ENCODE measurements around the gene DUSP7. TPM values are rescaled to one million over a fixed set of nuclear protein-coding genes. Genes with fewer than 3 reads are reported as not detected.
A peak's percentile ranks its signal among the peaks of the same experiment; 100 is the strongest.

The DUSP7 gene
- total RNA-seq, 4 donors from 2014 or later: 14.0 to 39.7 (median 26.3) TPM

DNA sequence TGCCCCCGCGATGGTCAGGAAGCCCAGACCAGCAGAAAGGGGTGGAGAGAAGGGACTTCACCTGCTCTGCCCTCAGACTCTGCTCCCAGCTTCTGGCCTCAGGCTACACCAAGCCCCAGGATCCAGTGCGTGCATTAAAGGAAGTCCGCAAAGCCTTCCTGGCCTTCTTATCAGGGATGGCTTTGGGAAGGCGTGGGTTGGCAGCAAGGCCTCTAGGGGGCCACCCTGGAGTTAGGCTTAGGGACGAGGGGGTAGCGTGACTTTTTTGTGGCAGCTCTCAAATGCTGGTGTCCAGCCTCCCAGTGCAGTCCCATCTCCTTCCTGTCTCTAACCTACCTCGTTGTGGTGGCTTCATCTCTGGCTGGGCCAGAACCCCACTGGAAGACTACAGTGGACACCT, 41.8 kb downstream of the DUSP7 start:
- no peak for TF ChIP-seq POLR2A (IDR thresholded peaks at IDR 0.05)
- no peak for TF ChIP-seq CTCF (IDR thresholded peaks at IDR 0.05 in 4 of 5, conservative IDR thresholded peaks at IDR 0.05 in 1 of 5)
- ATAC-seq (no peak), DNase-seq (no peak)
- Histone ChIP-seq H3K27ac (peak overlapping the region; percentile 95 to 98 (median 96)), H3K36me3 (no peaks in the 10 kb centered on the region), H3K4me3 (no peak overlapping the region), H3K27me3 (no peaks in the 10 kb centered on the region), H3K9me3 (no peaks in the 10 kb centered on the region), H3K4me1 (peaks cover 56 to 76% of the 10 kb centered on the region in 2 donors)
- in situ Hi-C loops (cut with MboI; ENCODE audit: low sequenced_read_pairs in 4 of 4): no loop called here
- intact Hi-C loops (cut with DNase I; ENCODE audit: low total_unique reads): no loop called here

- Histone ChIP-seq H3K9me3 (no peaks in the 10 kb centered on the region), H3K36me3 (no peaks in the 10 kb centered on the region), H3K4me3 (no peak overlapping the region), H3K27me3 (no peaks in the 10 kb centered on the region), H3K27ac (peak overlapping the region; percentile 95 to 98 (median 96)), H3K4me1 (peaks cover 50 to 73% of the 10 kb centered on the region in 2 donors)
- DNase-seq (no peak), ATAC-seq (no peak)
- intact Hi-C loops (cut with DNase I; ENCODE audit: low total_unique reads) (loop anchor here (2.0 kb wide), 1 partner anchor 43 kb away; the partner anchor contains the start of gene DUSP7), in situ Hi-C loops (cut with MboI; ENCODE audit: low sequenced_read_pairs in 4 of 4) (no loop called here)
- no peak for TF ChIP-seq POLR2A (IDR thresholded peaks at IDR 0.05)
- TF ChIP-seq CTCF (IDR thresholded peaks at IDR 0.05 in 4 of 5, conservative IDR thresholded peaks at IDR 0.05 in 1 of 5): no peak
These were observed 42.4 kb downstream of the DUSP7 start for GRCh38 chr3:52013802-52014598.

DNA sequence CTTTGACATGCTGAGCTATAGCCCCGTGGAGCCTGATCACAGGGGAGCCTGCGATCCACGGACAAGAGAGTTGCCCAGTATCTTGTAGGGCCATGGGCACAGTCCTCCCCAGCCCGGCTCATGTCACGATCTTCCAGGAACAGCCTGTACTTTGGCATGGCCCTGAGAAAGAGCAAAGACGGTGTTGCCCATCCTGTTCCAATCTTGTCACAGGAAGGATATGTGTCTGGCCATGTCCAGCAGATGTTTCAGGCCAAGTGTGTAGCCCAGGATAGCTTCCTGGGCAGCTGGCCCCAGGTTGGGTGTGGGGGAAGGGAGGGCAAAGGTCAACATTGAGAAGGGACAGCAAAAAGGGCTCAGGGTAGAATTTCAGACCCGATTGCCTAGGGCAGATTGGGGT, 43.7 kb downstream of the DUSP7 start:
- Histone ChIP-seq H3K4me1 (peaks cover 43 to 63% of the 10 kb centered on the region in 2 donors), H3K4me3 (no peak overlapping the region), H3K36me3 (no peaks in the 10 kb centered on the region), H3K27me3 (no peaks in the 10 kb centered on the region), H3K9me3 (no peaks in the 10 kb centered on the region), H3K27ac (peak overlapping the region; percentile 95 to 98 (median 96))
- DNase-seq: peak; percentile 87 to 93
- intact Hi-C loops (cut with DNase I; ENCODE audit: low total_unique reads) (loop anchor here (2.0 kb wide), 1 partner anchor 44 kb away; the partner anchor contains the start of gene DUSP7), in situ Hi-C loops (cut with MboI; ENCODE audit: low sequenced_read_pairs in 4 of 4) (no loop called here)
- peak; percentile 86 to 94 for ATAC-seq
- TF ChIP-seq CTCF (IDR thresholded peaks at IDR 0.05 in 4 of 5, conservative IDR thresholded peaks at IDR 0.05 in 1 of 5) (no peak), POLR2A (IDR thresholded peaks at IDR 0.05) (peak in 1 of 2 donors; percentile 34)

GRCh38 chr3:52010431-52010830, 45.9 kb downstream of the DUSP7 start:
- H3K4me1 ChIP-seq: peaks cover 45 to 68% of the 10 kb centered on the region in 2 donors
- no peak for DNase-seq
- TF ChIP-seq POLR2A (IDR thresholded peaks at IDR 0.05) (no peak), CTCF (IDR thresholded peaks at IDR 0.05 in 4 of 5, conservative IDR thresholded peaks at IDR 0.05 in 1 of 5) (no peak)
- no peak for ATAC-seq
- no peaks in the 10 kb centered on the region for H3K36me3 ChIP-seq
- H3K4me3 ChIP-seq: no peak overlapping the region
- in situ Hi-C loops (cut with MboI; ENCODE audit: low sequenced_read_pairs in 4 of 4) (no loop called here), intact Hi-C loops (cut with DNase I; ENCODE audit: low total_unique reads) (no loop called here)
- H3K9me3 ChIP-seq: no peaks in the 10 kb centered on the region
- H3K27me3 ChIP-seq: no peaks in the 10 kb centered on the region
- H3K27ac ChIP-seq: peak overlapping the region in 1 of 4 donors; percentile 98
